ENCODE data around the gene CLEC19A. TPM values are rescaled to one million over a fixed set of nuclear protein-coding genes. Genes with fewer than 3 reads are reported as not detected.

Gene CLEC19A
- total RNA-seq, 1 experiment from 2014 or later, result not detected

- H3K27ac Mint-ChIP-seq (ENCODE audit: unreplicated experiment), result no peak overlapping the region
- no peaks in the 10 kb centered on the region for H3K27me3 ChIP-seq (replicated peaks; ENCODE audit: control insufficient read depth, insufficient read depth, low read length)
These were observed 45.4 kb downstream of the CLEC19A start for GRCh38 chr16:19330841-19331397.

GRCh38 chr16:19331794-19332193 is 46.3 kb downstream of the CLEC19A start:
- H3K4me1 Mint-ChIP-seq (ENCODE audit: low read depth, unreplicated experiment), result no peaks in the 10 kb centered on the region
- Histone ChIP-seq H3K9me3 (no peaks in the 10 kb centered on the region), H3K36me3 (ENCODE audit: control insufficient read depth, insufficient read depth, low read length) (no peaks in the 10 kb centered on the region), H3K4me1 (no peaks in the 10 kb centered on the region), H3K27me3 (replicated peaks; ENCODE audit: control insufficient read depth, insufficient read depth, low read length) (no peaks in the 10 kb centered on the region), H3K4me3 (ENCODE audit: low read depth, low read length) (no peak overlapping the region)
- no peak overlapping the region for H3K4me3 Mint-ChIP-seq (ENCODE audit: unreplicated experiment)
- TF ChIP-seq CTCF (IDR thresholded peaks at IDR 0.05; ENCODE audit: insufficient read depth in 1 of 2, low read depth in 1 of 2, low read length in 1 of 2, severe bottlenecking in 1 of 2, unreplicated experiment in 1 of 2), result no peak
- H3K36me3 Mint-ChIP-seq (ENCODE audit: insufficient read depth, unreplicated experiment), result no peaks in the 10 kb centered on the region
- no peaks in the 10 kb centered on the region for H3K9me3 Mint-ChIP-seq (ENCODE audit: unreplicated experiment)
- no peak for DNase-seq
- intact Hi-C loops (cut with micrococcal nuclease; ENCODE audit: unreplicated experiment), result no loop called here
- peaks cover 2% of the 10 kb centered on the region for H3K27me3 Mint-ChIP-seq (ENCODE audit: insufficient read depth, unreplicated experiment)
- ChIA-PET POLR2A (no interaction called here), CTCF (interaction anchor here (0.6 kb wide), 1 partner anchor 1515 kb away, joined by 3 read pairs; no protein-coding TSS in a partner anchor)
- no peak overlapping the region for H3K27ac Mint-ChIP-seq (ENCODE audit: unreplicated experiment)
- BruUV-seq (replicated peaks), result no TSS peak

More at GRCh38 chr16:19330841-19331397, 45.4 kb downstream of the CLEC19A start:
- H3K9me3 ChIP-seq, result no peaks in the 10 kb centered on the region
- no peaks in the 10 kb centered on the region for H3K4me1 ChIP-seq
- CTCF ChIA-PET, result no interaction called here
- POLR2A ChIA-PET, result no interaction called here
- intact Hi-C loops (cut with micrococcal nuclease; ENCODE audit: unreplicated experiment), result no loop called here
- DNase-seq, result no peak
- Mint-ChIP-seq H3K27me3 (ENCODE audit: insufficient read depth, unreplicated experiment) (no peaks in the 10 kb centered on the region), H3K36me3 (ENCODE audit: insufficient read depth, unreplicated experiment) (no peaks in the 10 kb centered on the region), H3K9me3 (ENCODE audit: unreplicated experiment) (no peaks in the 10 kb centered on the region), H3K4me1 (ENCODE audit: low read depth, unreplicated experiment) (no peaks in the 10 kb centered on the region), H3K4me3 (ENCODE audit: unreplicated experiment) (no peak overlapping the region)
- H3K4me3 ChIP-seq (ENCODE audit: low read depth, low read length), result no peak overlapping the region
- no peak for TF ChIP-seq CTCF (IDR thresholded peaks at IDR 0.05; ENCODE audit: insufficient read depth in 1 of 2, low read depth in 1 of 2, low read length in 1 of 2, severe bottlenecking in 1 of 2, unreplicated experiment in 1 of 2)
- no peaks in the 10 kb centered on the region for H3K36me3 ChIP-seq (ENCODE audit: control insufficient read depth, insufficient read depth, low read length)
- no TSS peak for BruUV-seq (replicated peaks)

- H3K9me3 ChIP-seq, result no peaks in the 10 kb centered on the region
- H3K4me1 ChIP-seq, result no peaks in the 10 kb centered on the region
- intact Hi-C loops (cut with micrococcal nuclease; ENCODE audit: unreplicated experiment), result no loop called here
- no TSS peak for BruUV-seq (replicated peaks)
- H3K27ac Mint-ChIP-seq (ENCODE audit: unreplicated experiment), result no peak overlapping the region
- H3K4me3 ChIP-seq (ENCODE audit: low read depth, low read length), result no peak overlapping the region
- peaks cover 7% of the 10 kb centered on the region for H3K9me3 Mint-ChIP-seq (ENCODE audit: unreplicated experiment)
- H3K4me3 Mint-ChIP-seq (ENCODE audit: unreplicated experiment), result no peak overlapping the region
- H3K4me1 Mint-ChIP-seq (ENCODE audit: low read depth, unreplicated experiment), result no peaks in the 10 kb centered on the region
- H3K27me3 ChIP-seq (replicated peaks; ENCODE audit: control insufficient read depth, insufficient read depth, low read length), result no peaks in the 10 kb centered on the region
- peaks cover 2% of the 10 kb centered on the region for H3K27me3 Mint-ChIP-seq (ENCODE audit: insufficient read depth, unreplicated experiment)
- no peaks in the 10 kb centered on the region for H3K36me3 ChIP-seq (ENCODE audit: control insufficient read depth, insufficient read depth, low read length)
- no peaks in the 10 kb centered on the region for H3K36me3 Mint-ChIP-seq (ENCODE audit: insufficient read depth, unreplicated experiment)
- no peak for DNase-seq
- CTCF ChIA-PET, result no interaction called here
- POLR2A ChIA-PET, result no interaction called here
- no peak for TF ChIP-seq CTCF (IDR thresholded peaks at IDR 0.05; ENCODE audit: insufficient read depth in 1 of 2, low read depth in 1 of 2, low read length in 1 of 2, severe bottlenecking in 1 of 2, unreplicated experiment in 1 of 2)
These were observed 52.8 kb downstream of the CLEC19A start for GRCh38 chr16:19338335-19338734.
